ENCODE measurements around the gene PTMA. TPM values are rescaled to one million over a fixed set of nuclear protein-coding genes. Genes with fewer than 3 reads are reported as not detected.

Gene PTMA
- total and polyA plus RNA-seq, 5 donors = 231 to 480 (median 316) TPM

GRCh38 chr2:231699006-231699405 lies 9.3 kb upstream of the PTMA start:
- DNase-seq = peak in 2 of 3 donors; percentile 61 to 76
- no peaks in the 10 kb centered on the region for H3K4me1 ChIP-seq (ENCODE audit: control insufficient read depth, insufficient read depth, low read length)
- no peak overlapping the region for H3K27ac ChIP-seq (ENCODE audit: low read length)
- 67% methylated on average over 9 of the region's 9 CpGs for WGBS
- ATAC-seq = peak; percentile 57 to 72
- no peak overlapping the region for H3K4me3 ChIP-seq (ENCODE audit: low read length)
- H3K27me3 ChIP-seq (ENCODE audit: control insufficient read depth, insufficient read depth) = no peaks in the 10 kb centered on the region
- H3K9me3 ChIP-seq (ENCODE audit: control insufficient read depth, low read length) = no peaks in the 10 kb centered on the region
- intact Hi-C loops (cut with DNase I) = no loop called here

- peak; percentile 71 to 81 (median 80) for DNase-seq
- intact Hi-C loops (cut with DNase I) = no loop called here
These were observed 6.6 kb upstream of the PTMA start for GRCh38 chr2:231701456-231702373.

GRCh38 chr2:231704017-231704416 lies 4.3 kb upstream of the PTMA start:
- no peak overlapping the region for H3K4me3 ChIP-seq (ENCODE audit: low read length)
- intact Hi-C loops (cut with DNase I) = no loop called here
- DNase-seq (no peak), ATAC-seq (no peak)
- 95% methylated on average over 3 of the region's 3 CpGs for WGBS
- H3K27me3 ChIP-seq (ENCODE audit: control insufficient read depth, insufficient read depth) = no peaks in the 10 kb centered on the region
- peaks cover 3% of the 10 kb centered on the region for H3K4me1 ChIP-seq (ENCODE audit: control insufficient read depth, insufficient read depth, low read length)
- no peak overlapping the region for H3K27ac ChIP-seq (ENCODE audit: low read length)
- no peaks in the 10 kb centered on the region for H3K9me3 ChIP-seq (ENCODE audit: control insufficient read depth, low read length)

More at GRCh38 chr2:231701456-231702373, 6.6 kb upstream of the PTMA start:
- Histone ChIP-seq H3K9me3 (ENCODE audit: control insufficient read depth, low read length) (no peaks in the 10 kb centered on the region), H3K27me3 (ENCODE audit: control insufficient read depth, insufficient read depth) (no peaks in the 10 kb centered on the region), H3K4me3 (ENCODE audit: low read length) (no peak overlapping the region), H3K27ac (ENCODE audit: low read length) (no peak overlapping the region), H3K4me1 (ENCODE audit: control insufficient read depth, insufficient read depth, low read length) (peaks cover 3% of the 10 kb centered on the region)
- ATAC-seq = peak in 1 of 2 donors; percentile 4
- WGBS = 55% methylated on average over 22 of the region's 22 CpGs

- peak; percentile 98 to 99 (median 99) for DNase-seq
- under 1% methylated on average over 66 of the region's 66 CpGs for WGBS
These were observed 1.3 kb upstream of the PTMA start for GRCh38 chr2:231706731-231707624.

GRCh38 chr2:231707625-231707926 lies 749 bp upstream of the PTMA start:
- ATAC-seq (peak in 1 of 2 donors; percentile 0), DNase-seq (peak in 1 of 3 donors; percentile 91)
- Histone ChIP-seq H3K27me3 (ENCODE audit: control insufficient read depth, insufficient read depth) (no peaks in the 10 kb centered on the region), H3K9me3 (ENCODE audit: control insufficient read depth, low read length) (no peaks in the 10 kb centered on the region), H3K4me3 (ENCODE audit: low read length) (peak overlapping the region; percentile 21), H3K27ac (ENCODE audit: low read length) (peak overlapping the region; percentile 88), H3K4me1 (ENCODE audit: control insufficient read depth, insufficient read depth, low read length) (peaks cover 10% of the 10 kb centered on the region)
- intact Hi-C loops (cut with DNase I) = loop anchor here in 1 of 4 donors (2.0 kb wide), 1 partner anchor 45 kb away; no protein-coding TSS in a partner anchor
- WGBS = 10% methylated on average over 30 of the region's 30 CpGs

More at GRCh38 chr2:231706731-231707624, 1.3 kb upstream of the PTMA start:
- Histone ChIP-seq H3K27ac (ENCODE audit: low read length) (peak overlapping the region; percentile 99), H3K4me3 (ENCODE audit: low read length) (peak overlapping the region; percentile 81), H3K4me1 (ENCODE audit: control insufficient read depth, insufficient read depth, low read length) (peaks cover 8% of the 10 kb centered on the region), H3K27me3 (ENCODE audit: control insufficient read depth, insufficient read depth) (no peaks in the 10 kb centered on the region), H3K9me3 (ENCODE audit: control insufficient read depth, low read length) (no peaks in the 10 kb centered on the region)
- ATAC-seq = peak; percentile 72 to 74
- intact Hi-C loops (cut with DNase I) = loop anchor here in 1 of 4 donors (2.0 kb wide), 1 partner anchor 44 kb away; no protein-coding TSS in a partner anchor

GRCh38 chr2:231708773-231709635 lies 679 bp downstream of the PTMA start:
- under 1% methylated on average over 118 of the region's 118 CpGs for WGBS
- Histone ChIP-seq H3K4me1 (ENCODE audit: control insufficient read depth, insufficient read depth, low read length) (peaks cover 13% of the 10 kb centered on the region), H3K27ac (ENCODE audit: low read length) (peak overlapping the region; percentile 86), H3K9me3 (ENCODE audit: control insufficient read depth, low read length) (no peaks in the 10 kb centered on the region), H3K4me3 (ENCODE audit: low read length) (peak overlapping the region; percentile 75), H3K27me3 (ENCODE audit: control insufficient read depth, insufficient read depth) (no peaks in the 10 kb centered on the region)
- intact Hi-C loops (cut with DNase I) = no loop called here
- ATAC-seq = no peak
- DNase-seq = peak; percentile 57 to 87 (median 85)

GRCh38 chr2:231709636-231709980 lies 1.3 kb downstream of the PTMA start:
- peaks cover 13% of the 10 kb centered on the region for H3K4me1 ChIP-seq (ENCODE audit: control insufficient read depth, insufficient read depth, low read length)
- DNase-seq = peak in 1 of 3 donors; percentile 60
- ATAC-seq = no peak

GRCh38 chr2:231709981-231710798 lies 1.9 kb downstream of the PTMA start:
- Histone ChIP-seq H3K27me3 (ENCODE audit: control insufficient read depth, insufficient read depth) (no peaks in the 10 kb centered on the region), H3K4me3 (ENCODE audit: low read length) (peak overlapping the region; percentile 75), H3K9me3 (ENCODE audit: control insufficient read depth, low read length) (no peaks in the 10 kb centered on the region), H3K27ac (ENCODE audit: low read length) (peak overlapping the region; percentile 86), H3K4me1 (ENCODE audit: control insufficient read depth, insufficient read depth, low read length) (peaks cover 13% of the 10 kb centered on the region)
- WGBS = under 1% methylated on average over 105 of the region's 105 CpGs
- DNase-seq = peak; percentile 81 to 95 (median 93)
- intact Hi-C loops (cut with DNase I) = loop anchor here in 2 of 4 donors (2.0 to 5.0 kb wide), 2 partner anchors 97 to 98 kb away; no protein-coding TSS in a partner anchor
- ATAC-seq = peak; percentile 24 to 38

More at GRCh38 chr2:231709636-231709980, 1.3 kb downstream of the PTMA start:
- peak overlapping the region; percentile 86 for H3K27ac ChIP-seq (ENCODE audit: low read length)
- intact Hi-C loops (cut with DNase I) = no loop called here
- no peaks in the 10 kb centered on the region for H3K9me3 ChIP-seq (ENCODE audit: control insufficient read depth, low read length)
- 1% methylated on average over 33 of the region's 33 CpGs for WGBS
- H3K27me3 ChIP-seq (ENCODE audit: control insufficient read depth, insufficient read depth) = no peaks in the 10 kb centered on the region
- H3K4me3 ChIP-seq (ENCODE audit: low read length) = peak overlapping the region; percentile 75

GRCh38 chr2:231710799-231711676 lies 2.7 kb downstream of the PTMA start:
- Histone ChIP-seq H3K27ac (ENCODE audit: low read length) (peak overlapping the region; percentile 85), H3K27me3 (ENCODE audit: control insufficient read depth, insufficient read depth) (no peaks in the 10 kb centered on the region), H3K4me1 (ENCODE audit: control insufficient read depth, insufficient read depth, low read length) (peaks cover 10% of the 10 kb centered on the region), H3K4me3 (ENCODE audit: low read length) (peak overlapping the region; percentile 75), H3K9me3 (ENCODE audit: control insufficient read depth, low read length) (no peaks in the 10 kb centered on the region)
- intact Hi-C loops (cut with DNase I) = loop anchor here in 2 of 4 donors (2.0 to 5.0 kb wide), 2 partner anchors 98 to 99 kb away; no protein-coding TSS in a partner anchor
- peak; percentile 51 to 77 (median 76) for DNase-seq
- ATAC-seq = no peak
- WGBS = 6% methylated on average over 43 of the region's 43 CpGs

All from right cardiac atrium (tissue), 5 donors.